Embryonic facial prominence (tissue), 1 donor: ENCODE measurements around the gene SPACA5.
"Not testable (repeated sequence)": the region's sequence is repeated elsewhere in the genome, so short reads cannot be mapped to it uniquely, and the experiment has no call there.

Experiments used
- DNase-seq: peaks from one replicate; pipeline ENCODE4 v3.0.0-alpha.2; 2016; ENCODE audit errors: extremely low spot score

The SPACA5 gene

DNA sequence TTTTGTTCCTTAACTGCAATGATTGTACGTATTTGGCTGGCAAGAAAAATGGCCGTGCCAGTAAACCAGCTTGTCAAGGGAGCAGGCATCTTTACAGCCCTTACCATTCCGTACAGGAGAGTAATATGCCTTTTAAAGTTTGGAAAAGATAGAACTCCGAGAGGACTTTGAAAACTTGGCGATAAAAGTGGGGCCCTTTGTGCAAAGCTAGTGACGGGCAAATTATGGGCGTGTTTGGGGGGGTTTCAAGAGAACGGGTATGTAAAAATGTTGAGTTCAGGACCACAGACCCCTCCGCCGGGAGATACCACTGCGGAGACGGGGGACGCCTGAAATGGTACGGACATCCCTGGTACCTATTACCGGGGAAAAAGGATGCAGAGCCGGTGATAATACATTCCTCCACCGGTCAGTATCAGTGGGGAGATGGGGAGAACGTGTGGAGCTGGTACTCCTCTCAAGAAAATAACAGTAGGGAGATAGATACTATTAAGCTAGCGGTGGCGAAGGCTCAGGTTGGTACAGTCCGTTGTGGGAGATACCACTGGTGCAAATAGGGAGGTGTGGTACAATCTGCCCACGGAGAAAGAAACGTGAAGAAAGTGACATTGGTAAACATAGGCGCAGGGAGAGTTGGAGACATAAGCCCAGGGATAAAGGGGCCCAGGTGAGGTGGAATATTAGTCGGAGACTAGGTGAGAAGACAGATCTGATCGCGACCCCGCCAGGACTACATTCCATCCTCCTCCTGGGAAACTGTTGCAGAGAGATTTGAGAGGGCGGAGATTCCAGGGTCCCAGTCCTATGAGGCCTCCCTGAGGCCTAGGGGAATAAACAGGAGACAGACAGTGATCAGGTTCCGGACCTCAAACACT is 14.5 kb downstream of the SPACA5 start:
- peak; percentile 65 for DNase-seq

DNA sequence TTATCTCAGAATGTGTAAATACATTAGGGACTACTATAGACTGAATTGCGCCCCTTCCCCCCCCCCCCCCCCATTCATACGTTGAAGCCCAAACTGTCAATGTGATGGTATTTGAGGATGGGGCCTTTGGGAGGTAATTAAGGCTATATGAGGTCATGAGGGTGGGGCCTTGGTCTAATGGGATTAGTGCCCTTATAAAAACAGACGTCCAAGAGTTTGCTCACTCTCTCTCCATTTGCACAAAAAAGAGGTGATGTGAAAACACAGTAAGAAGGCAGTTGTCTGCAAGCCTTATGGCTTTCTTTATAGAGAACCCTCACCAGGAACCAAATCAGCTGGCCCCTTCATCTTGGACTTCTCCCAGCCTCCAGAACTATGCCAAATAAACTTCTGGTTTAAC is 15.3 kb downstream of the SPACA5 start:
- DNase-seq: no peak

DNA sequence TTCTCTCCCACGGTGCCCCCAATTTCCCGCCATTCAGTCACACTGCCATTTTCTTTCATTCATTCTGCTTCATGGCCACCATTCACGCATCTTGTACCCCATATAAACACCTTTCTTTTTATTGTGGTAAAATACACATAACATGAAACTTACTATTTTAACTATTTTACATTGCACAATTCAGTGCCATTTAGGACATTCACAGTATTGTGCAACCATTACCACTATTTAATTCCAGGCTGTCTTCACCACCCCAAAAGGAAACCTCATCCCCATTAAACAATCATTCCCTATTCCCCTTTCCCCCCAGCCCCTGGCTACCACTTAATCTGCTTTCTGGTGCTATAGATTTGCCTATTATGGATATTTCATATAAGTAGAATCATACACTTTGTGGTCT is 15.9 kb downstream of the SPACA5 start:
- DNase-seq: no peak

DNA sequence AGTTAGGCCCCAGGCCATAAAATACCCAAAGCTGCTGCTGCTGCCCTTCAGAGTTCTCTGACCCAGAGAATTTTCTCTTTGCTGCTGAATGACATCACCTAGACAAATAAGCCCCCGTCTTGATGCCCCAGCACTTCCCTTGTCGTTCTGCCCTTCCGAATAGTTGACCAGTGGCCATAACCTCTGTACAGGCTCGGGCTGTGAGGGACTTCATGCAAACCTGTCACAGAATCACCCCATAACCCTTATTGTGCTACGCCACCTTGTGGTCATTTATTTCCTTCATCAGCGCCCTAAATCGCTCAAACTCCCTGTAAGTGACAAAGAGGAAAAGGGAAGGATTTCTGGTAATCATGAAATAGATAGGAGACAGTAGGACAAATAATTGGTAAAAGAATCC is 18.8 kb downstream of the SPACA5 start:
- DNase-seq: no peak

DNA sequence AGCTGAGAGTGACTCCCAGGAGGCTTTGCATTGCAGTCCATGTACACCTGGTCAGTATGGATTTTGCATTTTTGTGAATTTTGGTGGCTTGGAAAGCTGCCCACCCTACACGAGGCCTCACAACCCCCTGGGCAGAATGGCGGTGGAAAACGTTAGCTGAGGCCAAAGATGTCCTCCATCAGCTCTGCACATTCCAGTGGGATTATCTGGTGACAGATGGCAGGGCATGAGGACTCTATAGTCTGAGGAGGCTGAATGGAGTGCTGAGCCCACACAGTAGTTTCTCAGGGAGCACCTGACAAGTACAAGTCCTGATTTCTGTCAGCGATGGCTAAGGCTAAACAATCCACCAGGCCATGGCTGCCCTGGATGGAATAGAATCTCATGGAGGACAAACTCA is 20.8 kb downstream of the SPACA5 start:
- DNase-seq: not testable (repeated sequence)

DNA sequence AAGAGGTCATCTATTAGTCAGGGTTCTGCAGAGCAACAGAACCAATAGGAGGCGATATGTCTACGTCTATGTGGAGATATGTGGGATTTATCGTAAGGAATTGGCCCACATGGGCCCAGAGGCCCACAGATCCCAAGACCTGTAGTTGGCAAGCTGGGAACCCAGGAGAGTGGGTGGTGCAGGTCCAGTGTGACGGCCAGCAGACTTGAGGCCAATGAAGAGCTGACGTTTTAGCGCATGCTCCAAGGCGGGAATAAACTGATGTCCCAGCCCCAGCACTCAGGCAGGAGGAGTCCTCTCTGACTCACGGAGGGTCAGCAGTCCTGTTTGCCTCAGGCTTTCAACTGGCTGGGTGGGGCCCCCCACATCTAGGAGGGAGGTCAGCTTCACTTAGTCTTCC is 21.3 kb downstream of the SPACA5 start:
- no peak for DNase-seq

DNA sequence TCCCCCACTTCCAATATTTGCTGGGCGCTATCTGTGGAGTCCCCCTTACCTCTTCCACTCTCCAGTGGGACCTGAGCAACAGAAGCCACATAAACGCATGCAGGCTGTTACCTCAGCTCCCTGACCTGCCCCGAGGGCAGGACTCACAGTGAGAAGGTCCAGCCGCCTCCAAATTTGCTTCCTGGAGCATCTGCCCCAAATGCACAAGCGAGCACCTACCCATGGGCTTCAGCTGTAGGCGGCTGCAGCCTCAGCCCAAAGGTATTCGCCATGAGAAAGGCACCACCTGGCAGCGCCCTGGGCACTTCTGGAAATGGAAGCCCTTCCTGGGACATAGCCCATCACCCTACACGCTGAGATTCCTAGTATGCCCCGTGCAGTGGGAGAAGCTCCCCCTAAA is 23.4 kb downstream of the SPACA5 start:
- no peak for DNase-seq

DNA sequence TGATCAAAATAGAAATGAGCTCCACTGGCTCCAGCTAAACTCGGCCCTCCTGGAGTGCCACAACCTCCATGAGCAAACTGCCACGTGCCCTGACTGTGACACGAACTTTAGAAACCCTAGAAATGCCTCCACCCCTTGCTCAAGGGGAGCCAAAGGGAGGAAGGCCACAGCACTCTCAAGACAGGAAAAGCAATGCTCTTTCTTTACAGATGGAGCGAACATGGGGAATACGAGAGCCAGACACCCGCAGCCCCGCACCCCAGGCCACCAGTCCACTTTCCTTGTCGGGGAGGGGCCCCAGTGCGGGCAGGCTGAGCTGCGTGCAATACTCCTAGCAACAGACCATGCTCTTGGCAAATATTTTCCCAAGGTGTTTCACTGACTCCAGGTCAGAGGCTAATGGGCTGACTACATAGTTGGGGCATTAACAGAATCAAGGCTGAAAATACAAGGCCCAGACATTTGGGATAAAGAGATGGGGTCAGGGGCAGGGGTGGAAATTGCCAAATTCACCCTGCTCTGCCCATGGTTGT is 23.9 kb downstream of the SPACA5 start:
- not testable (repeated sequence) for DNase-seq

DNA sequence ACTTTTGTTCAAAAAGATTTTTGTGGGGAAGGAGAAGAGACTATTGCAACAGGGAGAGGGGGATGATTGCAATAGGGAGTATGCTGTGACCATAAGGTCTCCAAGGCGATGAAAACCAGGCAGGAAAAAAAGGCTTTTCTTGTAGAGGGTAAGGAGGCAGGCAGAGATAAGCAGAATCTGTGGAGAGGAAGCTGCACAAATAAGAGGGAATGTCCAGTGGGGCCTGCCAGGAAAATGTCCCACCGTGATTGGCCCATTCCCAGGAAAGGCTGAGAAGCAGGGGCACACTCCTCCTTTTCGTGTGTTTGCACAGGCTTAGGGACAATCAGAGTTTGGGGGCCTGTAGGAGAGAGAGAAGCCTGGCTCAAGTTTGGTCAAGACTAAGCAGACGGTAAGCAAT is 29.1 kb downstream of the SPACA5 start:
- DNase-seq: no peak

DNA sequence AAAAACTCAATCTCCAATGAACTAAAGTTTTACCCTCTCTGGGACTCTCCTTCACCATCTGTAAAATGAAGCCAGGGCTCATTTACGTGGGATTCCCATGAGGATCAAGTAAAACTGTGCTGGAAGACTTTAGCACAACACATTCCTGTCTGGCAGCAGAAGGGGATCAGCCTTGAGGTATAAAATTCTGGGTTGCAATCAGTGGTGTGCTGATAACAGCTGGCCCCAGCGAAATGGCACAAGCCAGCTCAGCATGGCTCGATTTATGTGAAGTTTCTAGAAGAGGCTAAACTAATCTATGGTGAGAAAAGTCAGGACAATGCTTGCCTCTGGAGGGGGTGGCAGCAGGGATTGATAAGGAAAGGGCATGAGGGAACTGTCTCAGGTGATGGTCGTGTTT is 36.3 kb downstream of the SPACA5 start:
- DNase-seq: no peak

DNA sequence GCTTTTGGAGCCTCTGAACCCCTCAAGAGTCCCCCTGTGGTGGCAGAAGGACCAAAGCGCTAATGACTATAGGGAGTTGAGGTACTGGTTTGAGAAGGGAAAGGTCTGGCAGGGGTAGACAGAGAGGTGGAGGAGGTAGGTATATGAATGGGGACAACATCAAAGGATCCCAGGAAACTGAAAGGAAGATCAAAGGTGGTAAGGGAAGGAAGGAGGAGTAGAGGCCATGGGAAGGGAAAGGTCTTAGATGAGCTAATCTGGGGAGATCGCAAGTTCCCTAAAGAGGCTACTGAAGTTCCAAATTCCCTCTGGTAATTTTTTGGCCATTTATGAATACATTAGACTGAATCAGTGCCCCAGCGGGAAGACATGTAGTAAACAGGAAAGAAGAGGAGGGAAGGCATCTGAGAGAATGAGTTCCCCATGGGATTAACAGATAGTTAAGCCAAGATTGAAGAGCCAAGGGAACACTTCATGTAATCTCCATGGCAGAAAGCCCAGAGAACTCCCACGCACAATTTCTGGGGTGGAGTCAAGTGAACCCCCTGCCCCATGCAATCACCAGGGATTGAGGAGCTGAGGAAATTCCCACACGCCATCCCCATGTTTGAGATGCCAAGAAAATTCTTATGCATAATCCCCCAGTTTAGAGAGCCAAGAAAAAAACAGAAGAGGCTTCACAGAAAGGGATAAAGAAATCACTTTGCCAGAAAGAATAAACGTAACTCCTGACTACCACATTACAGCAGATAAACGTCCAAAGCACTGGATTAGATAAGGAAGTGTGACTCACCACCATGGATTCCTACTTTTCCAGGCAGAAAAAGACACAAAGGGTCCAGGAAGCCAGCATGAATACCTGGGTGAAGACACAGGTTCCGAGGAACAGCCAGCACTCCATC is 38.9 kb downstream of the SPACA5 start:
- no peak for DNase-seq

DNA sequence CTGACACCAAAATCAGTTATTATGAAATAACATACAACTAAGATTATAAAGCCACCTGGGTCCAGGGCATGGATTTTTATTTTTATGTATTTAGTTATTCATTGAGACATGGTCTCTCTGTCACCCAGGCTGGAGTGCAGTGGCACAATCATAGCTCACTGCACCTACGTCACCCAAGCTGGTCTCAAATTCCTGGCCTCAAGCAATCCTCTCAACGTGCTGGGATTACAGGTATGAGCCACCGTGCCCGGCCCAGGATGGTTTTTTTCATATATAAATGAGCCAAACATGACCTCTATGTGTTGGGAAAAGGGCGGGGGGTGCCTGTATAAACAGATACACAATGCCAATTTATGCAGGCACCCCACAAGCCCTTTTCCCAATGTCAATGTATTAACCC is 40.1 kb downstream of the SPACA5 start:
- DNase-seq: no peak

DNA sequence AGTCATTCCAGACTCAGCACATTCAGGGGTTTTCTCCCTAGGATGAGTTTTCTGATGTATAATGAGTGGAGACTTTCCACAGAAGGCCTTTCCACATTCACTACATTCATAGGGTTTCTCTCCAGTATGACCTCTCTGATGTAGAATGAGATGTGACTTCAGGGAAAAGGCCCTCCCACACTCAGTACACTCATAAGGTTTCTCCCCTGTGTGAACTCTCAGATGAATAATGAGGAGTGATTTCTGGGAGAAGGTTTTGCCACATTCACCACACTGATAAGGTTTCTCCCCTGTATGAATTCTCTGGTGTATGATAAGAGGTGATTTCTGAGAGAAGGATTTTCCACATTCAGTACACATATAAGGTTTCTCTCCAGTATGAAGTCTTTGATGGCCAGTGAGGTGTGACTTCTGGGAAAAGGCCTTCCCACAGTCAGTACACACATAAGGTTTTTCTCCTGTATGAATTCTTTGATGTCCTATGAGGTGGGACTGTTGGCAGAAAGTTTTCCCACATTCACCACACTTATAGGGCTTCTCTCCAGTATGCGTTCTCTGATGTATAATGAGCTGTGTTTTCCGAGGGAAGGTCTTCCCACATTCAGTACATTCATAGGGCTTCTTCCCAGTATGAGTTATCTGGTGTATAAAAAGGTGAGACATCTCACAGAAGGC is 52.0 kb downstream of the SPACA5 start:
- no peak for DNase-seq

DNA sequence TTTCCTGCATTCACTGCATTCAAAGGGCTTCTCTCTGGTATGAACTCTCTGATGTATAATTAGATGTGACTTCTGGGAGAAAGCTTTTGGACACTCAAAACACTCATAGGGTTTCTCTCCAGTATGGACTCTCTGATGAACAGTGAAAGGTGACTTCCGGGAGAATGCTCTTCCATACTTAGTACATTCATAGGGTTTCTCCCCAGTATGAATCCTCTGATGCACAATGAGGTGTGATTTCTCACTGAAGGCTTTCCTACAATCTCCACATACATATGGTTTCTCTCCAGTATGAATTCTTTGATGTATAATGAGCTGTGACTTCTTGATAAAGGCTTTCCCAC is 52.5 kb downstream of the SPACA5 start:
- no peak for DNase-seq
